Thyroid gland (tissue), 4 donors: ENCODE measurements around the gene IMPDH1.

Experiments used
- CTCF ChIP-seq, 6 experiments: fragments of 200-600 bp in 3 of 6; fragments of 450-650 bp in 3 of 6; sonication (generic) in 3 of 6; IDR thresholded peaks; one replicate each; pipeline ENCODE4 v1.5.1; 2016 to 2019; ENCODE audit warnings: antibody characterized with exemption in 6 of 6, mild to moderate bottlenecking in 2 of 6, inconsistent platforms in 1 of 6, moderate library complexity in 1 of 6
- POLR2A ChIP-seq, 2 donors: fragments of 450-650 bp; IDR thresholded peaks; one replicate each; pipeline ENCODE4 v1.6.1; 2017; ENCODE audit warnings: antibody characterized with exemption in 2 of 2, mild to moderate bottlenecking in 2 of 2, moderate library complexity in 1 of 2

- no peak for TF ChIP-seq CTCF (IDR thresholded peaks at IDR 0.05)
- no peak for TF ChIP-seq POLR2A (IDR thresholded peaks at IDR 0.05)
Measured at GRCh38 chr7:128360359-128360678, 49.5 kb downstream of the IMPDH1 start.
